Measurements from ENCODE around the gene CHD2. TPM values are rescaled to one million over a fixed set of nuclear protein-coding genes. Genes with fewer than 3 reads are reported as not detected.

CHD2 gene
- total RNA-seq, 1 donor from 2014 or later, result 89.9 TPM

DNA sequence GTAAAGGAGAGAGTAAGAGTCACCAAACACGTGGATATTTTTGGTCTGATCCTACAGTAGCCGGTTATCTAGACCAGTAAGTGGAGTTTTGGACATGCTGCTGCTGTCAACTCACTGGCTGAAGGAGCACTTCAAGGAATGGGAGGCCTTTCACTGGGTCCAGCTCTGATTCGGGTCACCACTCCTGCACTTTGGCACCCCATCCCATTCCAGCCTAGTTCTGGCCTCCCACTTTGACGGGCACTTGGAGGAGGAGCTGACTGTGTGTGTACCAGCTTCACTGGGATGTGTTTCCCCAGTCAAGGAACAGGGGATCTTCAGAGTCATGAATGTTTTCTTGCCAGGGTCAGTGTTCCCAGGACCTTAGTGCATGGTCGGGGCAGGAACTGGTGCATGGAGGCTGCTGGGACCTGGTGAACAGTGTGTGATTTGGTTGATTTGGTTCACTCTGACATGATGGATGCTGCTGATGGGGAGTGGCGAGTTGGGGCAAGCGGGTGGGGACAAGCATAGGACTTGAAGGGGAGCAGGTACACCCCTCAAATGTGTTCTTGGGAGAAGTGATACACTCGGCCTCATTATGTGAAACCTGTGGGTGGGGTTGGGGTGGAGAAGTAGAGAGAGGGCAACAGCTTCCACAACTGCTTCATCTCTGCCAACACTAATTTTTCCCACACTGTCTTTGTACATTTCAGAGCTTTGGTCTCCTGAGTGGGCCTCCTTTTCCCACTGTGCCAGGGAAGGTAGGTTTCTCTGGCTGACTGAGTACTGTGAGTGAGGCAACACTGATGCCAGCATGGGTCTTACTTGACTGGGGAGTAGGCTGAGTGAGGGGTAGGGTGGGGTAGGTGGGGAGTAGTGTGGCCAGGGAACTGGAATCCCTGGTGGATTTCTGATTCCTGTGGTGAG is 124.8 kb downstream of the CHD2 start:
- no peak overlapping the region for H3K4me3 Mint-ChIP-seq (ENCODE audit: unreplicated experiment)
- H3K27me3 Mint-ChIP-seq (ENCODE audit: unreplicated experiment), result no peaks in the 10 kb centered on the region
- no peak for DNase-seq (ENCODE audit: extremely low spot score, unreplicated experiment)
- TF ChIP-seq, protein P1, sequence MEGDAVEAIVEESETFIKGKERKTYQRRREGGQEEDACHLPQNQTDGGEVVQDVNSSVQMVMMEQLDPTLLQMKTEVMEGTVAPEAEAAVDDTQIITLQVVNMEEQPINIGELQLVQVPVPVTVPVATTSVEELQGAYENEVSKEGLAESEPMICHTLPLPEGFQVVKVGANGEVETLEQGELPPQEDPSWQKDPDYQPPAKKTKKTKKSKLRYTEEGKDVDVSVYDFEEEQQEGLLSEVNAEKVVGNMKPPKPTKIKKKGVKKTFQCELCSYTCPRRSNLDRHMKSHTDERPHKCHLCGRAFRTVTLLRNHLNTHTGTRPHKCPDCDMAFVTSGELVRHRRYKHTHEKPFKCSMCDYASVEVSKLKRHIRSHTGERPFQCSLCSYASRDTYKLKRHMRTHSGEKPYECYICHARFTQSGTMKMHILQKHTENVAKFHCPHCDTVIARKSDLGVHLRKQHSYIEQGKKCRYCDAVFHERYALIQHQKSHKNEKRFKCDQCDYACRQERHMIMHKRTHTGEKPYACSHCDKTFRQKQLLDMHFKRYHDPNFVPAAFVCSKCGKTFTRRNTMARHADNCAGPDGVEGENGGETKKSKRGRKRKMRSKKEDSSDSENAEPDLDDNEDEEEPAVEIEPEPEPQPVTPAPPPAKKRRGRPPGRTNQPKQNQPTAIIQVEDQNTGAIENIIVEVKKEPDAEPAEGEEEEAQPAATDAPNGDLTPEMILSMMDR (IDR thresholded peaks at IDR 0.05), result no peak
- no peaks in the 10 kb centered on the region for H3K9me3 Mint-ChIP-seq (ENCODE audit: unreplicated experiment)
- peaks cover 70% of the 10 kb centered on the region for H3K36me3 Mint-ChIP-seq (ENCODE audit: unreplicated experiment)
- peaks cover 18% of the 10 kb centered on the region for H3K4me1 Mint-ChIP-seq (ENCODE audit: unreplicated experiment)
- no peak overlapping the region for H3K27ac Mint-ChIP-seq (ENCODE audit: unreplicated experiment)

DNA sequence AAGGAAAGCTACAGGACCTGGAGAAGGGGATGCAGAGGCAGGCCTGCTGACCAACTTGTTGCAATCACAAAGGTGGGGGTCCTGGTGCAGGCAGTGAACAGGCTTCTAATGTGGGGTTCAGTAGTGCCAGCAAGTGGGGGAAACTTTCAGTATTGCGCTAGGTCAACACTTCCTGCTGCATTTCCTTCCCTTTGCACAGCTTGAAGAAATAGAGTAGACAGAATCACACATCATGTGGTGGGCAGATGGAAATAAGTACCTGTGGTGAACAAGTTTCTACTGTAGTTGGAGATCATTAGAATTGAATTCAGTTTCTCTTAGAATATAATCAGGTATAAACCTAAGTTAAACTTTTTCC is 125.5 kb downstream of the CHD2 start:
- Mint-ChIP-seq H3K4me3 (ENCODE audit: unreplicated experiment) (no peak overlapping the region), H3K27ac (ENCODE audit: unreplicated experiment) (no peak overlapping the region), H3K27me3 (ENCODE audit: unreplicated experiment) (no peaks in the 10 kb centered on the region), H3K4me1 (ENCODE audit: unreplicated experiment) (peaks cover 25% of the 10 kb centered on the region), H3K9me3 (ENCODE audit: unreplicated experiment) (no peaks in the 10 kb centered on the region), H3K36me3 (ENCODE audit: unreplicated experiment) (peaks cover 64% of the 10 kb centered on the region)
- no peak for DNase-seq (ENCODE audit: extremely low spot score, unreplicated experiment)
- TF ChIP-seq, protein P1 (IDR thresholded peaks at IDR 0.05), result no peak

DNA sequence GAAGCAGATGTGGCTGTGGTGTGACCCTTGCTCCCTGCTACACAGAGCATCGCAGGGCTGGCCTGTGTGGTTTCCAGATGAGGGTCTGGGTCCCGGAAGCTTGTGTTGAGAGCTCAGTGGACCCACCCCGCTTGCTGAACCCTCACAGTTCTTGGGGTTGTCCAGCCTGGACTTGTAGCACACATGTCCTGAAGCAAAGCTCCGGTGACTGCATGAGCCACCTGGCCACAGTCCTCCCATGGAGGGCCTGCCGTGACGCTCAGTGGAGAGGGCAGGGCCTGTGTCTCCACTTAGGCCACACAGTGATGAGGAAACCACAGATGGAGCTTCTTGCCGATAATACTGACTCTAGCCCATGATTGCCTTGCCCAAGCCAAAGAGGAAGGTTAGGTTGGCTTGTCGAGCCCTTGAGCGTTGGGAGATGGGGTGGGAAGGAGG is 126.3 kb downstream of the CHD2 start:
- no peak overlapping the region for H3K4me3 Mint-ChIP-seq (ENCODE audit: unreplicated experiment)
- TF ChIP-seq, protein P1 (IDR thresholded peaks at IDR 0.05), result no peak
- H3K4me1 Mint-ChIP-seq (ENCODE audit: unreplicated experiment), result peaks cover 23% of the 10 kb centered on the region
- peak overlapping the region; percentile 23 for H3K27ac Mint-ChIP-seq (ENCODE audit: unreplicated experiment)
- peaks cover 56% of the 10 kb centered on the region for H3K36me3 Mint-ChIP-seq (ENCODE audit: unreplicated experiment)
- no peak for DNase-seq (ENCODE audit: extremely low spot score, unreplicated experiment)
- H3K9me3 Mint-ChIP-seq (ENCODE audit: unreplicated experiment), result no peaks in the 10 kb centered on the region
- no peaks in the 10 kb centered on the region for H3K27me3 Mint-ChIP-seq (ENCODE audit: unreplicated experiment)

DNA sequence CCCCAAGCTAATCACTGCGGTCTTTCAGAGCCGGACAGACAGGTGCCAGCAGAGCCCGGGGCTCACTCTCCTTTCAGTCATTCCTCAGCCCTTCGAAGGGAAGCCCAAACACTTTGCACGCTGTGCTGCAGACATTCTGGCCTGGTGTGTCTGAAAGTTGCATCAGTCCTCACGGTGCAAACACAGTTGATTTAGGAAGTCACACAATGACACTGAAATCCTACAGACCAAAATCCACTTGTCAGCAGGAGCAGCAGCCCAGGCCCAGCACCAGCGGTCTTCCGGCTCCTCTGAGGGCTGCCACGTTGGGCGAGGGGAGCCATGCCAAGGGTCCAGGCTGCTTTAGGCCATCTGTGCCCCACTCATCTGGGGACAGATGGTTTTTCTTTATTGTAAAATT is 127.3 kb downstream of the CHD2 start:
- H3K27me3 Mint-ChIP-seq (ENCODE audit: unreplicated experiment), result no peaks in the 10 kb centered on the region
- H3K4me1 Mint-ChIP-seq (ENCODE audit: unreplicated experiment), result peaks cover 23% of the 10 kb centered on the region
- H3K9me3 Mint-ChIP-seq (ENCODE audit: unreplicated experiment), result no peaks in the 10 kb centered on the region
- TF ChIP-seq, protein P1 (IDR thresholded peaks at IDR 0.05), result no peak
- H3K36me3 Mint-ChIP-seq (ENCODE audit: unreplicated experiment), result peaks cover 48% of the 10 kb centered on the region
- H3K4me3 Mint-ChIP-seq (ENCODE audit: unreplicated experiment), result no peak overlapping the region
- no peak overlapping the region for H3K27ac Mint-ChIP-seq (ENCODE audit: unreplicated experiment)
- peak; percentile 75 for DNase-seq (ENCODE audit: extremely low spot score, unreplicated experiment)

DNA sequence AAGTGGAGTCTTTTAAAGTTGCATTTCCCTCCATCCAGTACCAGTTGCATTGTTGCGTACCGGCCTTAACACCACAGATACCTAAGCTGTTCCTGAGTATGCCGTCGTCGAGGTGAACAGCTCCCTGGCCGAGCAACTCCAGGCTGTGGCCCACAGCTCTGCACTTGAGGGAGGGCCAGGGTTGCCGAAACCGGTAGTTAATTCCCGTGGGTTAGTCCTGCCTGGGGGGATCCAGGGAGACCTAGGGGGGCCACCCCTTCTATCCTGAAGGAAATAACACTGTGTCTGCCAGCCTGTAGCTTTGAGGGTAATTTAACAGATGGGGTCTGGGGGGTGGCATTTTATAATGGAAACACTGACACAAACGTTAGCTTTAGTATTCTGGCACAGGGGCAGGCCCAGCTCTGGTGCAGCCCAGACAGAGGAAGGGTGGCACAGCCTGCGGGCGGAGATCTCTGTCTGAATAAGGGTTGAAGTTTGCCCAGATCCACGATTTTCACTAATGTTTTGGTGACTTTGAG is 128.0 kb downstream of the CHD2 start:
- H3K36me3 Mint-ChIP-seq (ENCODE audit: unreplicated experiment), result peaks cover 41% of the 10 kb centered on the region
- H3K4me1 Mint-ChIP-seq (ENCODE audit: unreplicated experiment), result peaks cover 23% of the 10 kb centered on the region
- DNase-seq (ENCODE audit: extremely low spot score, unreplicated experiment), result peak; percentile 63
- no peaks in the 10 kb centered on the region for H3K9me3 Mint-ChIP-seq (ENCODE audit: unreplicated experiment)
- TF ChIP-seq, protein P1 (IDR thresholded peaks at IDR 0.05), result no peak
- H3K4me3 Mint-ChIP-seq (ENCODE audit: unreplicated experiment), result no peak overlapping the region
- no peaks in the 10 kb centered on the region for H3K27me3 Mint-ChIP-seq (ENCODE audit: unreplicated experiment)
- peak overlapping the region; percentile 52 for H3K27ac Mint-ChIP-seq (ENCODE audit: unreplicated experiment)

Data from osteocyte (in vitro differentiated cells).